K562 (cell line): ENCODE data around the gene HES4. TPM values are rescaled to one million over a fixed set of nuclear protein-coding genes. Genes with fewer than 3 reads are reported as not detected.
A peak's percentile ranks its signal among the peaks of the same experiment; 100 is the strongest.

Source experiments
- ATAC-seq: fragments of 200-7000 bp; cut with Tn5 transposase; 3 replicates; pipeline ENCODE4 v1.9.1; 2020; ENCODE audit warnings: moderate library complexity
- BruUV-seq: library from RNA; stranded (reverse); fragments of 400-500 nt; replicated peaks from 2 replicates; lab custom pipeline; 2021; lab: Mats Ljungman, UMichigan
- CTCF ChIA-PET: fragments of 300-600 bp; formaldehyde crosslinking; extraction: SDS; loops from one replicate; lab custom pipeline; 2021; ENCODE audit warnings: low intra/inter-chr PET ratio; lab: Yijun Ruan, JAX
- POLR2A ChIA-PET: fragments of 300-600, 350-650 bp; sonication (Branson Sonifier 250); formaldehyde crosslinking; extraction: SDS; loops from one replicate; lab custom pipeline; 2021; ENCODE audit warnings: antibody characterized with exemption, inconsistent platforms; lab: Yijun Ruan, JAX
- DNase-seq, 4 experiments: peaks; one replicate each; pipeline versions ENCODE4 v3.0.0 to v3.0.0-alpha.2; 2011 to 2018; ENCODE audit warnings: low spot score in 3 of 4, mixed read lengths in 3 of 4; ENCODE audit errors: extremely low read depth in 1 of 4
- FAIRE-seq: peaks from 2 replicates; lab custom pipeline; 2011; peaks lifted over from hg19 to GRCh38; lab: Jason Lieb, UNC
- H2AFZ ChIP-seq: 2 replicates; pipeline ENCODE4 v1.6.0; 2011; ENCODE audit warnings: low read depth, low read length, control low read depth, inconsistent platforms
- H3K27ac ChIP-seq: fragments of 200-600 bp; 3 replicates; pipeline ENCODE4 v1.8.0; 2011; ENCODE audit warnings: low read depth, mild to moderate bottlenecking, control low read depth, inconsistent platforms, low read length, moderate library complexity, mixed read lengths; ENCODE audit errors: extremely low read depth
- H3K27me3 ChIP-seq, 2 experiments: fragments of 300-600 bp in 1 of 2; 2 replicates in 1 of 2; 3 replicates in 1 of 2; pipeline versions ENCODE4 v1.6.0 to v1.8.0; 2011; ENCODE audit warnings: inconsistent platforms in 2 of 2, low read length in 2 of 2, mild to moderate bottlenecking in 1 of 2, mixed read lengths in 1 of 2, moderate library complexity in 1 of 2; ENCODE audit not compliant: control insufficient read depth in 2 of 2, insufficient read depth in 2 of 2
- H3K36me3 ChIP-seq: fragments of 300-600 bp; 3 replicates; pipeline ENCODE4 v1.8.0; 2011; ENCODE audit warnings: mild to moderate bottlenecking, low read length, inconsistent platforms; ENCODE audit not compliant: control insufficient read depth, insufficient read depth
- H3K4me1 ChIP-seq, 2 experiments: fragments of 200-600 bp in 1 of 2; replicated peaks in 1 of 2; 2 replicates in 1 of 2; 3 replicates in 1 of 2; pipeline versions ENCODE4 v1.5.1 to v1.8.0; 2011; ENCODE audit warnings: inconsistent platforms in 2 of 2, low read length in 2 of 2, mild to moderate bottlenecking in 1 of 2, mixed read lengths in 1 of 2, moderate library complexity in 1 of 2; ENCODE audit not compliant: control insufficient read depth in 2 of 2, insufficient read depth in 2 of 2
- H3K4me2 ChIP-seq: 2 replicates; pipeline ENCODE4 v1.6.1; 2011; ENCODE audit warnings: low read length, control low read depth, inconsistent platforms, mixed read lengths; ENCODE audit not compliant: insufficient read depth
- H3K4me3 ChIP-seq: fragments of 200-600 bp; sonication (generic), shearing (Covaris generic); 2 replicates; pipeline ENCODE4 v1.5.1; 2016; ENCODE audit warnings: control low read depth, inconsistent platforms
- H3K79me2 ChIP-seq: fragments of 200-600 bp; 3 replicates; pipeline ENCODE4 v1.8.0; 2011; ENCODE audit warnings: low read length, inconsistent platforms; ENCODE audit not compliant: control insufficient read depth, insufficient read depth
- H3K9ac ChIP-seq, 2 experiments: 2 replicates each; pipeline versions ENCODE4 v1.6.0 to v1.6.1; 2011; ENCODE audit warnings: low read depth in 2 of 2, low read length in 2 of 2, control low read depth in 1 of 2, inconsistent platforms in 1 of 2, mild to moderate bottlenecking in 1 of 2, mixed read lengths in 1 of 2; ENCODE audit not compliant: insufficient read depth in 1 of 2
- H3K9me1 ChIP-seq: one replicate; pipeline ENCODE4 v1.6.0; 2011; ENCODE audit warnings: inconsistent platforms, mild to moderate bottlenecking, low read length, moderate library complexity; ENCODE audit not compliant: control insufficient read depth, insufficient read depth
- H3K9me3 ChIP-seq: replicated peaks from 2 replicates; pipeline ENCODE4 v1.5.1; 2011; ENCODE audit warnings: low read depth, low read length, inconsistent platforms; ENCODE audit not compliant: control insufficient read depth, insufficient read depth
- H4K20me1 ChIP-seq: replicated peaks from 2 replicates; pipeline ENCODE4 v1.6.1; 2011; ENCODE audit warnings: low read length, inconsistent platforms, mixed read lengths; ENCODE audit not compliant: control insufficient read depth, insufficient read depth
- NR1H2 ChIP-seq: sonication (generic); formaldehyde crosslinking; IDR thresholded peaks from 2 replicates; pipeline ENCODE4 v1.4.0; 2020; ENCODE audit warnings: mild to moderate bottlenecking, missing genetic modification reagents
- POLR2G ChIP-seq: fragments of 200-400 bp; formaldehyde crosslinking; IDR thresholded peaks from 2 replicates; pipeline ENCODE4 v1.6.1; 2017; ENCODE audit warnings: low read depth, mild to moderate bottlenecking, antibody characterized with exemption, low read length, moderate library complexity
- ZBTB7A ChIP-seq: IDR thresholded peaks from 2 replicates; pipeline ENCODE4 v1.6.1; 2011; ENCODE audit warnings: low read depth, mild to moderate bottlenecking, low read length, moderate library complexity, borderline replicate concordance; ENCODE audit not compliant: control insufficient read depth
- WGBS: fragments of 100-300 bp; shearing (Covaris generic); methylation state at CpG from one replicate; pipeline ENCODE4 v1.1.6; 2016; ENCODE audit warnings: low coverage, mixed read lengths; ENCODE audit not compliant: insufficient coverage; ENCODE audit errors: missing lambda C conversion rate; 5-methylcytosine and 5-hydroxymethylcytosine counted together
- in situ Hi-C: fragments of 300-500 bp; cut with MboI; formaldehyde crosslinking; loops from 4 replicates; pipeline ENCODE4 v1.15.0; 2018; ENCODE audit warnings: inconsistent platforms, mixed read lengths
- intact Hi-C: fragments of 100-400 bp; cut with micrococcal nuclease; formaldehyde crosslinking; loops from 2 replicates; pipeline ENCODE4 v1.14.2; 2022
- polyA plus RNA-seq, 8 experiments: library from polyadenylated mRNA; depleted of rRNA in 4 of 8; stranded (reverse) in 5 of 8; unstranded in 3 of 8; fragments of >200 nt; fragmentation: Nextera tagmentation in 2 of 8; fragmentation: Illumina TruSeq in 1 of 8; extraction: Ambion mirVana in 2 of 8; extraction: Trizol in 1 of 8; gene quantifications; 2 replicates each; pipeline versions ENCODE4 v1.2.1 to v1.2.3, GENCODE V29; 2011 to 2014; ENCODE audit warnings: inconsistent platforms in 1 of 8, missing spikeins in 1 of 8
- total RNA-seq, 7 experiments: library from RNA; depleted of rRNA in 6 of 7; stranded (reverse); fragments of >200 nt in 6 of 7; fragmentation: Illumina TruSeq in 2 of 7; extraction: Trizol in 2 of 7; gene quantifications; 2 replicates each; pipeline versions ENCODE4 v1.2.1 to v1.2.3, GENCODE V29; 2011 to 2021; ENCODE audit warnings: low replicate concordance in 1 of 7
- TF ChIP-seq, protein P1 (sequence below): fragments of 200-800 bp; sonication (Bioruptor generic); IDR thresholded peaks from 2 replicates; pipeline ENCODE4 v1.6.1; 2017; ENCODE audit warnings: missing genetic modification characterization, missing compliant biosample characterization
- TF ChIP-seq, protein P2 (sequence below): sonication (generic); formaldehyde crosslinking; IDR thresholded peaks from 2 replicates; pipeline ENCODE4 v1.8.1; 2023; ENCODE audit warnings: mild to moderate bottlenecking, missing genetic modification reagents, moderate library complexity

HES4 gene
- total and polyA plus RNA-seq, 9 of the 15 experiments (the other 6 are each of a cell fraction or from before 2014, with no cell fraction given), result 0.21 to 43.7 (median 5.3) TPM; not detected in 2

DNA sequence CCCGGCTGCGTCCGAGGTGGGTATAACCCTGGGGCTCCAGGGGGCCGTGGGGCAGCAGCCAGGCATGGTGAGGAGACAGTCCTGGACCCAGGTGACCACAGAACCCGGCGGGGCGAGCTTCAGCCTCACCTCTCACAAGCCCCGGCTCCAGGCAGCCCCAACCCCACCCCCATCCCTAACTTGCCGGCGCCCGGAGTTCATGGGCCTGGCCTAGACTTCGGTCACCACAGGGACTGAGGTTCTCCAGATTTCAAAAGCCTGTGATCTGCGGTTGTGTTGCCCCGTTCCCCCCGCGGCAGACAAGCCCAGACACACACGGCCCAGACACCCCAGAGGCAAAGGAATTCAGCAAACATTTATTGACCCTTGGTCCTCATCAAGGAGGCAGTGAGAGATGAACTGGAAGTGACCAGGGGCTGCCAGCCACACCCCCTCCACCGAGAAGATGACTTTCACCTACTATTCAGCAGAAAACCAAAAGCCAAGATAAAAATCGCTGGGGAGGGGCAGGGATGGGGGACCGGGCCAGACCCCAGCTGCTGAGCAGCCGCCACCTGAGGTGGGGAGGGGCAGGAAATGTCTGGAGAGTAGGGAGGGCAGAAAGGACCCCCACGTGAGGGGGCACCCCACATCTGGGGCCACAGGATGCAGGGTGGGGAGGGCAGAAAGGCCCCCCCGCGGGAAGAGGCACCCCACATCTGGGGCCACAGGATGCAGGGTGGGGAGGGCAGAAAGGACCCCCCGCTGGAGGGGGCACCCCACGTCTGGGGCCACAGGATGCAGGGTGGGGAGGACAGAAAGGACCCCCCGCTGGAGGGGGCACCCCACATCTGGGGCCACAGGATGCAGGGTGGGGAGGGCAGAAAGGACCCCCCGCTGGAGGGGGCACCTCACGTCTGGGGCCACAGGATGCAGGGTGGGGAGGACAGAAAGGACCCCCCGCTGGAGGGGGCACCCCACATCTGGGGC, 3.9 kb downstream of the HES4 start:
- H3K9me1 ChIP-seq, result no peaks in the 10 kb centered on the region
- H3K27me3 ChIP-seq, result peaks cover 0 to 8% of the 10 kb centered on the region in 2 experiments; a peak in 2 of 5 replicates
- no peak overlapping the region for H2AFZ ChIP-seq
- H3K79me2 ChIP-seq, result peaks cover 8% of the 10 kb centered on the region; the same call in 2 of the 3 replicates
- ChIA-PET CTCF (no interaction called here), POLR2A (interaction anchor here (0.7 to 1.9 kb wide), 4 partner anchors 9 to 13 kb away, joined by 4 to 8 read pairs (median 6); partner anchors contain the start of gene PERM1)
- FAIRE-seq (no peak), DNase-seq (peak in 1 of 4 experiments; percentile 16), ATAC-seq (no peak)
- TF ChIP-seq, protein P1, sequence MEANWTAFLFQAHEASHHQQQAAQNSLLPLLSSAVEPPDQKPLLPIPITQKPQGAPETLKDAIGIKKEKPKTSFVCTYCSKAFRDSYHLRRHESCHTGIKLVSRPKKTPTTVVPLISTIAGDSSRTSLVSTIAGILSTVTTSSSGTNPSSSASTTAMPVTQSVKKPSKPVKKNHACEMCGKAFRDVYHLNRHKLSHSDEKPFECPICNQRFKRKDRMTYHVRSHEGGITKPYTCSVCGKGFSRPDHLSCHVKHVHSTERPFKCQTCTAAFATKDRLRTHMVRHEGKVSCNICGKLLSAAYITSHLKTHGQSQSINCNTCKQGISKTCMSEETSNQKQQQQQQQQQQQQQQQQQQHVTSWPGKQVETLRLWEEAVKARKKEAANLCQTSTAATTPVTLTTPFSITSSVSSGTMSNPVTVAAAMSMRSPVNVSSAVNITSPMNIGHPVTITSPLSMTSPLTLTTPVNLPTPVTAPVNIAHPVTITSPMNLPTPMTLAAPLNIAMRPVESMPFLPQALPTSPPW (CRISPR knock-in tag), result peak; percentile 26; the same call in 1 of the 2 replicates
- TF ChIP-seq POLR2G (peak; percentile 37; the same call in 1 of the 2 replicates), NR1H2 (no peak), ZBTB7A (0 out of 2 replicates have a peak, but pooled peaks have one; percentile 35)
- TF ChIP-seq, protein P2, sequence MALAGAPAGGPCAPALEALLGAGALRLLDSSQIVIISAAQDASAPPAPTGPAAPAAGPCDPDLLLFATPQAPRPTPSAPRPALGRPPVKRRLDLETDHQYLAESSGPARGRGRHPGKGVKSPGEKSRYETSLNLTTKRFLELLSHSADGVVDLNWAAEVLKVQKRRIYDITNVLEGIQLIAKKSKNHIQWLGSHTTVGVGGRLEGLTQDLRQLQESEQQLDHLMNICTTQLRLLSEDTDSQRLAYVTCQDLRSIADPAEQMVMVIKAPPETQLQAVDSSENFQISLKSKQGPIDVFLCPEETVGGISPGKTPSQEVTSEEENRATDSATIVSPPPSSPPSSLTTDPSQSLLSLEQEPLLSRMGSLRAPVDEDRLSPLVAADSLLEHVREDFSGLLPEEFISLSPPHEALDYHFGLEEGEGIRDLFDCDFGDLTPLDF (CRISPR knock-in tag), result no peak
- intact Hi-C loops (no loop called here), in situ Hi-C loops (no loop called here)
- peaks cover 3 to 59% of the 10 kb centered on the region in 2 experiments; a peak in 4 of 5 replicates for H3K4me1 ChIP-seq
- no peaks in the 10 kb centered on the region for H3K9me3 ChIP-seq
- H3K9ac ChIP-seq, result no peak overlapping the region
- H3K4me2 ChIP-seq, result no peak overlapping the region
- H3K4me3 ChIP-seq, result no peak overlapping the region
- peaks cover 9% of the 10 kb centered on the region; the same call in 1 of the 2 replicates for H4K20me1 ChIP-seq
- no peak overlapping the region for H3K27ac ChIP-seq
- BruUV-seq, result no TSS peak
- WGBS, result 11% methylated on average over 25 of the region's 30 CpGs
- H3K36me3 ChIP-seq, result no peaks in the 10 kb centered on the region
